Dedifferentiated amniotic fluid mesenchymal stem cell (primary cell): Measurements from ENCODE around the gene EEPD1.
"Not testable (repeated sequence)": the region's sequence is repeated elsewhere in the genome, so short reads cannot be mapped to it uniquely, and the experiment has no call there.

Experiments used
- DNase-seq: peaks from one replicate; pipeline ENCODE4 v3.0.0-alpha.2; 2016; ENCODE audit errors: extremely low spot score

Gene EEPD1

GRCh38 chr7:36214608-36215456, 61.8 kb downstream of the EEPD1 start:
- no peak for DNase-seq

GRCh38 chr7:36215457-36215765, 62.4 kb downstream of the EEPD1 start:
- DNase-seq, result no peak

GRCh38 chr7:36216063-36216684, 63.1 kb downstream of the EEPD1 start:
- DNase-seq, result no peak

- no peak for DNase-seq
Observed at GRCh38 chr7:36217211-36217960, 64.3 kb downstream of the EEPD1 start.

GRCh38 chr7:36217961-36218284, 64.9 kb downstream of the EEPD1 start:
- no peak for DNase-seq

GRCh38 chr7:36219429-36219828, 66.4 kb downstream of the EEPD1 start:
- DNase-seq, result no peak

GRCh38 chr7:36223851-36224250, 70.8 kb downstream of the EEPD1 start:
- DNase-seq, result no peak

- no peak for DNase-seq
Observed at GRCh38 chr7:36224934-36225858, 72.1 kb downstream of the EEPD1 start.

- no peak for DNase-seq
Observed at GRCh38 chr7:36226151-36226550, 73.1 kb downstream of the EEPD1 start.

- DNase-seq, result peak; percentile 82
Observed at GRCh38 chr7:36227223-36227622, 74.2 kb downstream of the EEPD1 start.

- DNase-seq, result no peak
Observed at GRCh38 chr7:36228039-36228438, 75.0 kb downstream of the EEPD1 start.

- DNase-seq, result no peak
Observed at GRCh38 chr7:36231406-36231805, 78.4 kb downstream of the EEPD1 start.

GRCh38 chr7:36232555-36232954, 79.5 kb downstream of the EEPD1 start:
- DNase-seq, result no peak

GRCh38 chr7:36232971-36233550, 80.0 kb downstream of the EEPD1 start:
- no peak for DNase-seq

GRCh38 chr7:36236073-36236472, 83.0 kb downstream of the EEPD1 start:
- DNase-seq, result no peak

GRCh38 chr7:36238138-36238537, 85.1 kb downstream of the EEPD1 start:
- no peak for DNase-seq

- DNase-seq, result not testable (repeated sequence)
Observed at GRCh38 chr7:36243356-36243755, 90.3 kb downstream of the EEPD1 start.

GRCh38 chr7:36244001-36244400, 90.9 kb downstream of the EEPD1 start:
- not testable (repeated sequence) for DNase-seq

GRCh38 chr7:36244429-36244828, 91.4 kb downstream of the EEPD1 start:
- DNase-seq, result no peak

- DNase-seq, result no peak
Observed at GRCh38 chr7:36245684-36246299, 92.7 kb downstream of the EEPD1 start.

GRCh38 chr7:36249091-36249490, 96.0 kb downstream of the EEPD1 start:
- DNase-seq, result no peak
